ENCODE measurements around the gene FLRT2.

The FLRT2 gene

GRCh38 chr14:85616386-85616885 is 86.5 kb downstream of the FLRT2 start:
- no peak for TF ChIP-seq CTCF (IDR thresholded peaks at IDR 0.05; ENCODE audit: low read depth, low read length, missing control alignments)
- no peak for DNase-seq

GRCh38 chr14:85616886-85617285 is 86.9 kb downstream of the FLRT2 start:
- Histone ChIP-seq H3K27me3 (replicated peaks) (no peaks in the 10 kb centered on the region), H3K36me3 (replicated peaks) (no peaks in the 10 kb centered on the region), H3K27ac (no peak overlapping the region), H3K4me3 (ENCODE audit: low read depth, low read length) (no peak overlapping the region)
- DNase-seq, result no peak
- in situ Hi-C loops (cut with HindIII; ENCODE audit: low pct_ligation_motif_present, low sequenced_read_pairs), result no loop called here
- TF ChIP-seq CTCF (IDR thresholded peaks at IDR 0.05; ENCODE audit: low read depth, low read length, missing control alignments), result no peak

More at GRCh38 chr14:85616386-85616885, 86.5 kb downstream of the FLRT2 start:
- in situ Hi-C loops (cut with HindIII; ENCODE audit: low pct_ligation_motif_present, low sequenced_read_pairs), result no loop called here
- Histone ChIP-seq H3K27ac (no peak overlapping the region), H3K36me3 (replicated peaks) (no peaks in the 10 kb centered on the region), H3K27me3 (replicated peaks) (no peaks in the 10 kb centered on the region), H3K4me3 (ENCODE audit: low read depth, low read length) (no peak overlapping the region)

- no peak for TF ChIP-seq CTCF (IDR thresholded peaks at IDR 0.05; ENCODE audit: low read depth, low read length, missing control alignments)
- no peak for DNase-seq
- H3K4me3 ChIP-seq (ENCODE audit: low read depth, low read length), result no peak overlapping the region
- no peaks in the 10 kb centered on the region for H3K27me3 ChIP-seq (replicated peaks)
- in situ Hi-C loops (cut with HindIII; ENCODE audit: low pct_ligation_motif_present, low sequenced_read_pairs), result no loop called here
- no peak overlapping the region for H3K27ac ChIP-seq
- peaks cover 3% of the 10 kb centered on the region for H3K36me3 ChIP-seq (replicated peaks)
These were observed 87.8 kb downstream of the FLRT2 start for GRCh38 chr14:85617791-85618190.

GRCh38 chr14:85618390-85618789 is 88.4 kb downstream of the FLRT2 start:
- H3K27me3 ChIP-seq (replicated peaks), result no peaks in the 10 kb centered on the region
- no peak overlapping the region for H3K4me3 ChIP-seq (ENCODE audit: low read depth, low read length)
- no peak overlapping the region for H3K27ac ChIP-seq
- in situ Hi-C loops (cut with HindIII; ENCODE audit: low pct_ligation_motif_present, low sequenced_read_pairs), result no loop called here
- peaks cover 3% of the 10 kb centered on the region for H3K36me3 ChIP-seq (replicated peaks)
- DNase-seq, result no peak
- no peak for TF ChIP-seq CTCF (IDR thresholded peaks at IDR 0.05; ENCODE audit: low read depth, low read length, missing control alignments)

- no peaks in the 10 kb centered on the region for H3K27me3 ChIP-seq (replicated peaks)
- in situ Hi-C loops (cut with HindIII; ENCODE audit: low pct_ligation_motif_present, low sequenced_read_pairs), result no loop called here
- no peak overlapping the region for H3K27ac ChIP-seq
- TF ChIP-seq CTCF (IDR thresholded peaks at IDR 0.05; ENCODE audit: low read depth, low read length, missing control alignments), result no peak
- H3K36me3 ChIP-seq (replicated peaks), result peaks cover 3% of the 10 kb centered on the region
- DNase-seq, result no peak
- H3K4me3 ChIP-seq (ENCODE audit: low read depth, low read length), result no peak overlapping the region
These were observed 89.0 kb downstream of the FLRT2 start for GRCh38 chr14:85618978-85619377.

- H3K36me3 ChIP-seq (replicated peaks), result peaks cover 3% of the 10 kb centered on the region
- H3K27me3 ChIP-seq (replicated peaks), result no peaks in the 10 kb centered on the region
- no peak overlapping the region for H3K4me3 ChIP-seq (ENCODE audit: low read depth, low read length)
- TF ChIP-seq CTCF (IDR thresholded peaks at IDR 0.05; ENCODE audit: low read depth, low read length, missing control alignments), result no peak
- no peak overlapping the region for H3K27ac ChIP-seq
- no peak for DNase-seq
- in situ Hi-C loops (cut with HindIII; ENCODE audit: low pct_ligation_motif_present, low sequenced_read_pairs), result no loop called here
These were observed 89.9 kb downstream of the FLRT2 start for GRCh38 chr14:85619851-85620250.

Measured in brain microvascular endothelial cell (primary cell).